Panc1 (cell line): Measurements from ENCODE around the gene BTBD9.

ENCODE experiments used
- POLR2AphosphoS5 ChIP-seq: IDR thresholded peaks from 2 replicates; pipeline ENCODE4 v1.6.1; 2012; ENCODE audit warnings: mild to moderate bottlenecking, low read depth, low read length, moderate library complexity
- TF ChIP-seq, protein P1 (sequence below): fragments of 450-650 bp; IDR thresholded peaks from 2 replicates; pipeline ENCODE4 v1.5.1; 2017; ENCODE audit warnings: mild to moderate bottlenecking
- TF ChIP-seq, protein P2 (sequence below), 2 experiments: IDR thresholded peaks; 2 replicates each; pipeline ENCODE4 v1.6.1; 2011 to 2012; ENCODE audit warnings: low read depth in 2 of 2, control low read depth in 1 of 2, low read length in 1 of 2, mild to moderate bottlenecking in 1 of 2, moderate library complexity in 1 of 2; ENCODE audit not compliant: insufficient read depth in 1 of 2

DNA sequence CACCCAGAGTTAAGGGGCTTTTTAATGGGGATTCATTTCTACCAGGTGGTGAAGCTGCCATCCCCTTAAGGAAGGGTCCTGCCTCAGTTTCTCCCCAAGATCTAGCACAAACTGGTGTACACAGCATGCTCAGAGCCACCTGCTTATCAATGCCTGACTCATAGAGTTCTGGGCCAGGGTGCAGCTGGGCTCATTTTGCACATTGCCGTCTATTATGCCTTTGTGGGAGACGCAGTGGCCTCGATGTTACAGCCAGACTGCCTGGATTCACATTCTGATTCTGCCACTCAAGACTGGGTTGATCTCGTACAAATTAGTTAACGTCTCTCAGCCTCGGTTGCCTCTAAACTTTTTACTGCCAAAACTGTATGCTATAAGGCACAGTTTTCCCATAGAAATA, 454.5 kb downstream of the BTBD9 start:
- TF ChIP-seq, protein P1, sequence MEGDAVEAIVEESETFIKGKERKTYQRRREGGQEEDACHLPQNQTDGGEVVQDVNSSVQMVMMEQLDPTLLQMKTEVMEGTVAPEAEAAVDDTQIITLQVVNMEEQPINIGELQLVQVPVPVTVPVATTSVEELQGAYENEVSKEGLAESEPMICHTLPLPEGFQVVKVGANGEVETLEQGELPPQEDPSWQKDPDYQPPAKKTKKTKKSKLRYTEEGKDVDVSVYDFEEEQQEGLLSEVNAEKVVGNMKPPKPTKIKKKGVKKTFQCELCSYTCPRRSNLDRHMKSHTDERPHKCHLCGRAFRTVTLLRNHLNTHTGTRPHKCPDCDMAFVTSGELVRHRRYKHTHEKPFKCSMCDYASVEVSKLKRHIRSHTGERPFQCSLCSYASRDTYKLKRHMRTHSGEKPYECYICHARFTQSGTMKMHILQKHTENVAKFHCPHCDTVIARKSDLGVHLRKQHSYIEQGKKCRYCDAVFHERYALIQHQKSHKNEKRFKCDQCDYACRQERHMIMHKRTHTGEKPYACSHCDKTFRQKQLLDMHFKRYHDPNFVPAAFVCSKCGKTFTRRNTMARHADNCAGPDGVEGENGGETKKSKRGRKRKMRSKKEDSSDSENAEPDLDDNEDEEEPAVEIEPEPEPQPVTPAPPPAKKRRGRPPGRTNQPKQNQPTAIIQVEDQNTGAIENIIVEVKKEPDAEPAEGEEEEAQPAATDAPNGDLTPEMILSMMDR, result no peak
- TF ChIP-seq POLR2AphosphoS5, result no peak
- TF ChIP-seq, protein P2, sequence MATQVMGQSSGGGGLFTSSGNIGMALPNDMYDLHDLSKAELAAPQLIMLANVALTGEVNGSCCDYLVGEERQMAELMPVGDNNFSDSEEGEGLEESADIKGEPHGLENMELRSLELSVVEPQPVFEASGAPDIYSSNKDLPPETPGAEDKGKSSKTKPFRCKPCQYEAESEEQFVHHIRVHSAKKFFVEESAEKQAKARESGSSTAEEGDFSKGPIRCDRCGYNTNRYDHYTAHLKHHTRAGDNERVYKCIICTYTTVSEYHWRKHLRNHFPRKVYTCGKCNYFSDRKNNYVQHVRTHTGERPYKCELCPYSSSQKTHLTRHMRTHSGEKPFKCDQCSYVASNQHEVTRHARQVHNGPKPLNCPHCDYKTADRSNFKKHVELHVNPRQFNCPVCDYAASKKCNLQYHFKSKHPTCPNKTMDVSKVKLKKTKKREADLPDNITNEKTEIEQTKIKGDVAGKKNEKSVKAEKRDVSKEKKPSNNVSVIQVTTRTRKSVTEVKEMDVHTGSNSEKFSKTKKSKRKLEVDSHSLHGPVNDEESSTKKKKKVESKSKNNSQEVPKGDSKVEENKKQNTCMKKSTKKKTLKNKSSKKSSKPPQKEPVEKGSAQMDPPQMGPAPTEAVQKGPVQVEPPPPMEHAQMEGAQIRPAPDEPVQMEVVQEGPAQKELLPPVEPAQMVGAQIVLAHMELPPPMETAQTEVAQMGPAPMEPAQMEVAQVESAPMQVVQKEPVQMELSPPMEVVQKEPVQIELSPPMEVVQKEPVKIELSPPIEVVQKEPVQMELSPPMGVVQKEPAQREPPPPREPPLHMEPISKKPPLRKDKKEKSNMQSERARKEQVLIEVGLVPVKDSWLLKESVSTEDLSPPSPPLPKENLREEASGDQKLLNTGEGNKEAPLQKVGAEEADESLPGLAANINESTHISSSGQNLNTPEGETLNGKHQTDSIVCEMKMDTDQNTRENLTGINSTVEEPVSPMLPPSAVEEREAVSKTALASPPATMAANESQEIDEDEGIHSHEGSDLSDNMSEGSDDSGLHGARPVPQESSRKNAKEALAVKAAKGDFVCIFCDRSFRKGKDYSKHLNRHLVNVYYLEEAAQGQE (IDR thresholded peaks at IDR 0.05; ENCODE audit: insufficient read depth in 1 of 2, low read depth in 2 of 2, low read length in 1 of 2), result no peak
